Uterus (tissue), 4 donors: Measurements from ENCODE around the gene TOR4A. TPM values are rescaled to one million over a fixed set of nuclear protein-coding genes. Genes with fewer than 3 reads are reported as not detected.

ENCODE experiments used
- DNase-seq, 2 donors: peaks; one replicate each; pipeline ENCODE4 v3.0.0-alpha.2; 2019 to 2020
- H3K27ac ChIP-seq, 2 donors: fragments of 200-600 bp; sonication (generic); 1 replicate in 1 of 2; 2 replicates in 1 of 2; pipeline ENCODE4 v1.5.1; 2016 to 2018
- H3K27me3 ChIP-seq, 2 donors: fragments of 200-600 bp; sonication (generic); one replicate each; pipeline ENCODE4 v1.5.1; 2018 to 2019; ENCODE audit warnings: control low read depth in 1 of 2
- H3K36me3 ChIP-seq, 2 donors: fragments of 200-600 bp; sonication (generic); one replicate each; pipeline ENCODE4 v1.5.1; 2019; ENCODE audit warnings: control low read depth in 1 of 2
- H3K4me1 ChIP-seq, 2 donors: fragments of 200-600 bp; sonication (generic); one replicate each; pipeline ENCODE4 v1.5.1; 2018 to 2019; ENCODE audit warnings: control low read depth in 1 of 2
- H3K4me3 ChIP-seq, 2 donors: fragments of 200-600 bp; sonication (generic); 1 replicate in 1 of 2; 2 replicates in 1 of 2; pipeline ENCODE4 v1.5.1; 2018 to 2019; ENCODE audit warnings: mild to moderate bottlenecking in 1 of 2
- H3K9me3 ChIP-seq, 2 donors: fragments of 200-600 bp; sonication (generic); one replicate each; pipeline ENCODE4 v1.5.1; 2019; ENCODE audit warnings: control low read depth in 1 of 2
- POLR2A ChIP-seq, 2 donors: fragments of 450-650 bp; IDR thresholded peaks; one replicate each; pipeline ENCODE4 v1.6.1; 2016; ENCODE audit warnings: antibody characterized with exemption in 2 of 2, mild to moderate bottlenecking in 1 of 2, moderate library complexity in 1 of 2
- intact Hi-C: fragments of 100-400 bp; cut with DNase I; formaldehyde crosslinking; loops from one replicate; pipeline ENCODE4 v1.15.1; 2023; ENCODE audit warnings: low total_unique reads
- total RNA-seq, 4 donors: library from RNA; depleted of rRNA in 3 of 4; stranded (reverse); fragments of >200 nt in 3 of 4; gene quantifications; one replicate each; pipeline versions ENCODE4 v1.1.0 to v1.2.4, GENCODE V29; 2014 to 2023
- TF ChIP-seq, protein P1 (sequence below), 4 experiments: fragments of 200-600 bp in 2 of 4; fragments of 450-650 bp in 2 of 4; sonication (generic) in 2 of 4; IDR thresholded peaks; one replicate each; pipeline ENCODE4 v1.5.1; 2016 to 2019; ENCODE audit warnings: antibody characterized with exemption in 4 of 4, mild to moderate bottlenecking in 2 of 4, moderate library complexity in 1 of 4
- donor health status: DM: yes; HTN: yes; CAD: no.

The TOR4A gene
- total RNA-seq, 4 donors from 2014 or later = 2.6 to 12.7 (median 11.5) TPM

DNA sequence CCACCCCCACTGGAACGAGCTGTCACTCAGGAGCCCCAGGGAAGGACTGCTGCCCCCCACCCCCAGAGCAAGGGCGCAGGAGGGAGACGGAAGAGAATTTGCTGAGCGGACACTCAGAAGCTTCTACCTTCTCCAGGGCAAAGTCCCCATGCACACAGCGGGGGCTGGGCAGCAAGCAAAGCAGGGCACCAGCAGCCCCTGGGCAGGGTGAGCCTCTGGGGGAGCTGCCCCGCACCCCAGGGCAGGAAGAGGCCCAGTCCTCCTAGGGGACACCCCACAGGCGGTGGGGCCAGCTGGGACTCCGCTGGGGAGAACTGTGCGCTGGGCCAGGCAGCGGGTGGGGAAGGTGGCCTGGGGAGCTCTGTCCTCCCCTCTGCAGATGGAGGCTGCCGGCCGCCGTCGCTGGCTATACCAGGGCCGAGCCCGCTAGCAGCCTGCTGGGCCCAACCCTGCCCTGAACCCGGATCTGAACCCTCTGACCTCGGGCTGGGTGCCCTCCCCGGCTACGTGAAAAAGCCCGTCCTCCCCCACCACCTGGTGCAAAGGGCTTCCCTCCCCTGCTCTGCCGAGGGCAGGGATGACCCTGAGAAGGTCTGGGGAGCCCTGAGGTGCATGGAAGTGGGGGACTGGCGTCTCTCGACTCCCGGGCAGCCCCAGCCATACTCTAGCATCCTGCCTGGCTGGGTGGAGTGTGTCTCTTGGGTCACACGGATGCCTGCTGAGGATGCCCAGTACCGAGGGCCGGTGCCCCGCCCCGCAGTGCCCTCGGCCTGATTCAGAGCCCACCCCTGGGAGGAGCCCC is 47.4 kb upstream of the TOR4A start:
- Histone ChIP-seq H3K9me3 (no peaks in the 10 kb centered on the region), H3K4me3 (no peak overlapping the region), H3K36me3 (no peaks in the 10 kb centered on the region), H3K4me1 (no peaks in the 10 kb centered on the region), H3K27me3 (peaks cover 9 to 29% of the 10 kb centered on the region in 2 donors), H3K27ac (no peak overlapping the region)
- TF ChIP-seq, protein P1, sequence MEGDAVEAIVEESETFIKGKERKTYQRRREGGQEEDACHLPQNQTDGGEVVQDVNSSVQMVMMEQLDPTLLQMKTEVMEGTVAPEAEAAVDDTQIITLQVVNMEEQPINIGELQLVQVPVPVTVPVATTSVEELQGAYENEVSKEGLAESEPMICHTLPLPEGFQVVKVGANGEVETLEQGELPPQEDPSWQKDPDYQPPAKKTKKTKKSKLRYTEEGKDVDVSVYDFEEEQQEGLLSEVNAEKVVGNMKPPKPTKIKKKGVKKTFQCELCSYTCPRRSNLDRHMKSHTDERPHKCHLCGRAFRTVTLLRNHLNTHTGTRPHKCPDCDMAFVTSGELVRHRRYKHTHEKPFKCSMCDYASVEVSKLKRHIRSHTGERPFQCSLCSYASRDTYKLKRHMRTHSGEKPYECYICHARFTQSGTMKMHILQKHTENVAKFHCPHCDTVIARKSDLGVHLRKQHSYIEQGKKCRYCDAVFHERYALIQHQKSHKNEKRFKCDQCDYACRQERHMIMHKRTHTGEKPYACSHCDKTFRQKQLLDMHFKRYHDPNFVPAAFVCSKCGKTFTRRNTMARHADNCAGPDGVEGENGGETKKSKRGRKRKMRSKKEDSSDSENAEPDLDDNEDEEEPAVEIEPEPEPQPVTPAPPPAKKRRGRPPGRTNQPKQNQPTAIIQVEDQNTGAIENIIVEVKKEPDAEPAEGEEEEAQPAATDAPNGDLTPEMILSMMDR (IDR thresholded peaks at IDR 0.05) = no peak
- TF ChIP-seq POLR2A (IDR thresholded peaks at IDR 0.05) = no peak
- no peak for DNase-seq
- intact Hi-C loops = loop anchor here (10.0 kb wide), 1 partner anchor 115 kb away; the partner anchor contains the start of gene DPP7

DNA sequence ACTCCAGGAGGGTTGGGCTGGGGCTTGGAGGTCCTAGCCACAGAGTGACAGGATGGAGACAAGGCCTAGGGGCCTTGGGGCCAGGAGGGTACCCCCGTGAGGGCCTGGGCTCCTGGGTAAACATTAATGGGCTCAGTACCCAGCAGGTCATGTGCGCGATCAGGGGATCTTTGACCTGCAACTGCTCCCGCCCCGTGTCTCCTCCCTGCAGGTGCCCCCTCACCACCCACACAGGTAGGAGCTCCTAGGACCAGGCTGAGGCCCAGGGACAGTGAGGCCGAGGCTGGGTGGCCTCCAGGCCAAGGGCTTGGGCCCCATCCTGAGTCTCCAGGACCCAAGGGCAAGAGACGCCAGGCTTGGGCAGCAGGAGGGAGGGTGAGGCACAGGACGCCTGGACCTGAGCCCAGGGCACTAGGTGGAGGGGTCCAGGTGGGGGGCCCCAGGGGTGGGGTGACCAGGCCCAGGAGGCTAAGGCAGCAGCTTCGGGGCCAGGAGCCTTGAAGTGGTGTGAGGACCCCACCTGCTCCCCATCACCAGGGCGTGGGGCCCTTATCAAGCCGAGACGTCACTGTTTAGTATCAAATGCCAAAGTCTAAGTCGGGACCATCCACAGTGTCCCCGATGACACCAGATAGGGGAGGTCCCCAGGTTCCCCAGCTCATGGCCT is 46.7 kb upstream of the TOR4A start, which contains the start of gene SLC34A3:
SLC34A3 (plus strand) TSS at position 197 of the 667 bp plus-strand sequence. CDS start 802 bp downstream, outside the sequence.
- no peaks in the 10 kb centered on the region for H3K36me3 ChIP-seq
- TF ChIP-seq, protein P1 (IDR thresholded peaks at IDR 0.05) = no peak
- no peak for TF ChIP-seq POLR2A (IDR thresholded peaks at IDR 0.05)
- DNase-seq = no peak
- H3K4me3 ChIP-seq = no peak within 1 kb of the TSS
- intact Hi-C loops = no loop called here
- peaks cover 9 to 29% of the 10 kb centered on the region in 2 donors for H3K27me3 ChIP-seq
- no peaks in the 10 kb centered on the region for H3K9me3 ChIP-seq
- no peak within 1 kb of the TSS for H3K27ac ChIP-seq
- H3K4me1 ChIP-seq = no peaks in the 10 kb centered on the region

DNA sequence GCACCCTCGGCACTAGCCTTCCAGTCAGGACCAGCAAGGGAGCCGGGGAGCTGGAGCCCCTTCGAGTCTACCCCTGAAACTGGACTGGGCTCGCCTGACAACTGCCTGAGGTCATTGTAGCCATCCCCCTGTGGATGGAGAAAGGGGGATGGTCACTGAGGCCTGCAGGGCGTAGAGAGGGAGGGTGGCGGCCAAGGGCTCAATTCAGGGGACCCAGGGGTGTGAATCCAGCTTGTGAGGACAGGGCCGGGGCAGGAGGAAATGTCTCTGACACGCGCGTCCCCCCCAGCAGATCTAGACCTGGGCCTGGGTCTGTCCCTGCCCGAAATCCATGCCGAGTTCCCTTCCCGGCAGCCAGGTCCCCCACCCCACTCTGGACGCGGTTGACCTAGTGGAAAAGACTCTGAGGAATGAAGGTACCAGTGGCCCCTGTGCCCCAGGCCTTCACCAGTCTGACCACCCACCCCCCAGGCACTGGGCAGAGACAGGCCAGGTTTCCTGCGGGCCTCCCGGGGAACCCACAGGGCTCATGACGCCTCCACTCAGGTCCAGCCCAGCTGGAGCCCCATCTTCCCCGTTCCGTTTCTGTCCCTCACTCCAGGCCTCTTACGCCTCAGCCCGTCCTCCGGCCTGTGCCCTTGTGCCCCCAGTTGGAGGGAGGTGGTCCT is 46.0 kb upstream of the TOR4A start:
- peaks cover 9 to 29% of the 10 kb centered on the region in 2 donors for H3K27me3 ChIP-seq
- intact Hi-C loops = no loop called here
- no peak overlapping the region for H3K4me3 ChIP-seq

DNA sequence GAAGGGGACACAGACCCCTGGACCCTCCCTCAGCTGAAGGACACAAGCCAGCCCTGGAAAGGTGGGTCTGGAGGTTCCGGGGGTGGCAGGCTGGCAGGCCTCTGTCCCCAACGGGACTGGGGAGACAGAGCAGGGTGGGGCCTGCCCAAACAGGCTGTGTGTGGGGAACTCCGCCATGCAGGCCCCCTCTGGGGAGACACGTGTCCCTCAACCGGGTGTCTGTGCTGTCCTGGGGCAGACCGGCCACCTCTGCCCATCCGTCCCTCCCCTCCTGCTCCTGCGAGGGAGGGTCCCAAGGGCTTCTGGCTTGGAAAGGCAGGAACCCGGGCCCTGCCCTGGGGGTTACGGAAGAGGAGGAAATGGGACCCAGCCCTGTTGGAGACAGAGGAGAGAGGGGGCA is 45.4 kb upstream of the TOR4A start:
- no peak overlapping the region for H3K4me3 ChIP-seq
- DNase-seq = no peak
- intact Hi-C loops = no loop called here
- H3K27me3 ChIP-seq = peaks cover 9 to 29% of the 10 kb centered on the region in 2 donors
- peaks cover 0 to 9% of the 10 kb centered on the region in 2 donors for H3K4me1 ChIP-seq
- no peaks in the 10 kb centered on the region for H3K36me3 ChIP-seq
- H3K27ac ChIP-seq = no peak overlapping the region
- no peaks in the 10 kb centered on the region for H3K9me3 ChIP-seq
- TF ChIP-seq POLR2A (IDR thresholded peaks at IDR 0.05) = no peak
- TF ChIP-seq, protein P1 (IDR thresholded peaks at IDR 0.05) = no peak

More for the DNA sequence above, 46.0 kb upstream of the TOR4A start:
- Histone ChIP-seq H3K4me1 (peaks cover 0 to 6% of the 10 kb centered on the region in 2 donors), H3K9me3 (no peaks in the 10 kb centered on the region), H3K36me3 (no peaks in the 10 kb centered on the region), H3K27ac (no peak overlapping the region)
- no peak for DNase-seq
- no peak for TF ChIP-seq POLR2A (IDR thresholded peaks at IDR 0.05)
- TF ChIP-seq, protein P1 (IDR thresholded peaks at IDR 0.05) = no peak
